HG02884 (cell line): ENCODE measurements around the gene ELFN2.

Experiments used
- ATAC-seq: cut with Tn5 transposase; IDR thresholded peaks from one replicate; pipeline ENCODE4 v1.9.1; 2021; ENCODE audit warnings: mild to moderate bottlenecking, moderate library complexity; ENCODE audit not compliant: unreplicated experiment

The ELFN2 gene

DNA sequence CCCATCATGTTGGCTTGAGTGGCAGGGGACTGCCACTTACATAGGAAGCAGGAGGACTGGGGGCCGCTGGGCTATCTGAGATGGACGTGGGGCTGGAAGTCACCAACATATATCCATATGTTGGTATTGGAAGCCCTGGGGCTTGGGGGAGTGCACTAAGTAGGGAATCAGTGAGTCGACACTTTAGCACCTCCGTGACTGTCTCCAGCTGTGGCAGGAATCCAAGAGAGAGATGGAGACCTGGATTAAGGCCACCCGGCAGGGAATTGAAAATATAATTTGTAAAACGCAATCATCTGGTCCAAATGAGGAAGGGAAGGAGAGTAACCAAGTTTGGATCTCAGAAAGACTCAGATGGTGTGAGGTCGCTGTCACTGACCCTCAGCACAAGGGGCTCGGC, 68.4 kb downstream of the ELFN2 start:
- ATAC-seq, result no peak

- ATAC-seq, result no peak
Observed at GRCh38 chr22:37358386-37358785, 68.9 kb downstream of the ELFN2 start.

DNA sequence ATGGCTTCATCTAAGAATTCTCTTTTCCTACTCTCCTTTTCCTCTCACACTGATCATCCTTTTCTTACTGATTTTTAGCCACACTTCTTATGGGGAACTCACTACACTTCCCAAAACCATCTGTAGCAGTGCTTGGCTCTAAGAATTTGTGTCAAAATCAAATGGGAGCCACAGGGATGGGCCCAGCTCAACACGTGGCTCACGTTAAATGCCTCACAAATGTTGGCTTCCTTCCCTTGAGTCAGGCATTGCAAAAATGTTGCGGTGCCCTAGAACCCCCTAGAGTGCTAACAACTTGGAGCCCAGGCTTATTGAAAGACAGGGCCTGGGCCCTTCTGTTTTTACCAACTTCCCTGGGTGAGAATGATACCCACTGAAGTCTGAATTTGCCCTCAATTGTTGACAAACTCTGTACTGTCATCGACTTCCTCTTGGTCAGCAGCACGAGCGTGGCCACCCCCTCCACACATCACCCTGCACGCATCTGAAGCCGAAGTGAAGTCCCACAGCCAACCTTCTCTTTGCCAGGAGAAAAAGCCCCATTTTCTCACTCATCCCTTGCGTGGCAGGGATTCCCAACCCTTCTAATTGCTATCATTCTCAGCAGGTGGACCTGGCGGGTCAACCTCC, 69.7 kb downstream of the ELFN2 start:
- ATAC-seq, result no peak

DNA sequence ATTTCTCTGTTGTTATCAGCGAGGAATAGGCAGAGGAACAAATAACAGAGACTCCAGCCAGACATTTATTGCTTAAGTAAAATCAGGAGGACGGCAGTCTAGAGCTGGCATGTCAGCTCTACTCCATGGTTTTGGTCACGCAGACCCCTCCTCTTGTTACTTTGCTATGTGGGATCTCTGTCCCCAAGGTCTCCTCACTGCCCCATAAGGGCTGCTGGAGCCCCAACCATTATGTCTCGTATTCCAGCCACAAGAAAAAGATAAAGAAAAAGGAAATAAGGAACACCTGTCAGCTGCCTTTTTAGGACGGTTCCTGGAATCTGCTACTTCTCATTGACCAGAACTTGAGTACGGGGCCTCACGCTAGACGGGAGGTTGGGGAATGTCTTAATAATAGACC, 70.4 kb downstream of the ELFN2 start:
- no peak for ATAC-seq

DNA sequence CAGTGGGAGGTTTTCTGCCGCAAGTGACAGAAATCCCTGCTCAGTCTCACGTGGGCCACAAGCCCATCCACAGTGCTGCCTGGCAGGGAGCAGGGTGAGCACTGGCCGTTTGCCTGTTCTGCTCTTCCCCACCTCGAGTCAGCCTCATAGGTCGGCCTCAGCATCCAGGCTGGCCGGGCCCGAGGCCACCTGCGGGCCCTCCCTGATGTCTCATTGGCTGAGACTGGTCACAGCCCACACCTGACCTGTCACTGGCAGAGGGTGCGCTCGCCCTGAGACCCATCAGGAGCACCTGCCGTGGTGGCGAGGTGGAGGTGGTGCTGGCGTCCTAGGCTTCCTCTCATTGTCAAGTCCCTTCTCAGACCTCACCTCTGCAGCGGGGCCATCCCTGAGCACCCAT, 72.1 kb downstream of the ELFN2 start:
- ATAC-seq, result no peak

GRCh38 chr22:37354670-37355069, 72.6 kb downstream of the ELFN2 start:
- ATAC-seq, result no peak

DNA sequence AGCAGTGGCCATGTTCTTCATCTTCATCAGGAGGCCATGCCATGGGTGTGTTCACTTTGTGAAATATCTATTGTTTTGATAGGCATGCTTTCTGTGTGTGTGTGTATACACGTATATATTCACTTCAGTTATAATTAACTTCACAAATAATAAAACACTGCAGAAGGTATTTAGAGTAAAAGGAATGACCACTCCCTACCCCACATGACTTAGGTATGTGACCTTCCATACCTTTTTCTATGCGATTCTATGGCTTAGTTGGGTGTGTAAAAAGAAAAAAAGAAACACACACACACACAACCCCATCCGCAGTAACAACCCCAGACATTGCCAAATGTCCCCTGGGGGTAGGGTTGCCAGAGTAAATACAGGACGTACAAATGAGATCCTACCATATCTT, 73.0 kb downstream of the ELFN2 start:
- ATAC-seq, result no peak

DNA sequence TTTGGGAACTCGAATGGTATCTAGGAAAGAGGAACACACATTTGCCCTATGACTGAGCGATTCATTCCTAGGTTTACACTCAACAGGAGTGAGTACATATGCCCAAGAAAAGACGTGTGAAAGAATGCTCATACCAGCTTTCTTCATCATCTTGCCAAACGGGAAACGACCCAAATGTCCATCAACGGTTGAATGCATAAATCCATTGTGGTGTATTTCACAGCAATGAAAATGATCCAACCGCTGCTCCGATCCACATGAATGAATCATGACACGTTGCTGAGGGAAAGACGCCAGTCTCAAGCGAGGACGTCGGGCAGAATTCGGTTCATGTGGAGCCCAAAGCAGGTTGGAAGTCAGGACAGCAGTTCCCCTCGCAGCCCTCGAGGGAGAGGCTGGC, 73.4 kb downstream of the ELFN2 start:
- ATAC-seq, result no peak

GRCh38 chr22:37352481-37352880, 74.8 kb downstream of the ELFN2 start:
- ATAC-seq, result no peak

- ATAC-seq, result no peak
Observed at GRCh38 chr22:37351232-37351631, 76.0 kb downstream of the ELFN2 start.

GRCh38 chr22:37349043-37349814, 78.0 kb downstream of the ELFN2 start:
- ATAC-seq, result no peak

DNA sequence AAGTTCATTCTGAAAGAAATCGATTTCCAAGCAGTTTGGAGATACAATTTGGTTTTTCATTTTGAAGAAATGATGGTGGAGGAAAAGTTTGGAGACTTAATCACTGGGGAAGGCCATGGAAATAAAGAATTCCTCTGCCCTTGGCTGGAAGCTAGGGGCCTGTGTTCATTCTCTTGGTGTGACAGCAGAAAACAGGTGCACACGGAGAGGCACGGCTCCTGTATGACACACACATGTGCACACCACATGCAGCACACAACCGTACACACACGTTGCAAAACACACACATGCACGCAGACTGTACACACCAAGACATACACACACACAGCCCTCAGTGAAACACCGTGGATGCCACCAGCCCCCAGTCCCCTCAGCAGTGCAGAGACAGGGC, 80.8 kb downstream of the ELFN2 start:
- ATAC-seq, result no peak

DNA sequence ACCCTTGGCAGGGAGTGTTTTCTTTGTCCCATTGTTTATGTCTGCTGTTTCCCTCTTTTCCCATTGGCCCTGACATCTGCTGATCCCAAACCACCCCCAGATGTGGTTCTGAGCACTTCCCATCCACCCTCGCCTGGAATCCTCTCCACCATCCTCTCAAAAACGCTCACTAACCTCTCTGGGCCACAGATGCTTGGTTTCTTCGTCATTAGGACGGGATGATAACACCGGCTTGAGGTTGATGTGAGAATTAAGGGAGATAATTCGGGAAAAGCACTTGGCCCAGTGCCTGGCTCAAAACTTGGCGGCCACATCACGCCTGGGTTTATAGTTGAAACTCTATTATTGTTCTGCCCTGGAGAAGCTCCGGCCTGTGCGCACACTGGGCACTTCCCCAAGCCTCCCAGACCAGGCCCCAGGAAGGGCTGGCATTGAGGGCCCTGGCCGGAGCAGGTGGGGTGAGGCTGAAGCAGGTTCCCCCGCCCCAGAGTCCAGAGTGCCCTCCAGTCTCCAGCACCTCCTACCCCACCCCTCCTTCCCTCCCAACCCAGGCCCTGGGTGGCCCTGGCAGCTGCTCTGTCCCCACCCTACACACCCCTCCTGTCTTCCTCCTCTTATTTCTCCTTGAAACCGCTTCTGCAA, 81.3 kb downstream of the ELFN2 start:
- ATAC-seq, result no peak

- no peak for ATAC-seq
Observed at GRCh38 chr22:37344735-37345449, 82.4 kb downstream of the ELFN2 start.

DNA sequence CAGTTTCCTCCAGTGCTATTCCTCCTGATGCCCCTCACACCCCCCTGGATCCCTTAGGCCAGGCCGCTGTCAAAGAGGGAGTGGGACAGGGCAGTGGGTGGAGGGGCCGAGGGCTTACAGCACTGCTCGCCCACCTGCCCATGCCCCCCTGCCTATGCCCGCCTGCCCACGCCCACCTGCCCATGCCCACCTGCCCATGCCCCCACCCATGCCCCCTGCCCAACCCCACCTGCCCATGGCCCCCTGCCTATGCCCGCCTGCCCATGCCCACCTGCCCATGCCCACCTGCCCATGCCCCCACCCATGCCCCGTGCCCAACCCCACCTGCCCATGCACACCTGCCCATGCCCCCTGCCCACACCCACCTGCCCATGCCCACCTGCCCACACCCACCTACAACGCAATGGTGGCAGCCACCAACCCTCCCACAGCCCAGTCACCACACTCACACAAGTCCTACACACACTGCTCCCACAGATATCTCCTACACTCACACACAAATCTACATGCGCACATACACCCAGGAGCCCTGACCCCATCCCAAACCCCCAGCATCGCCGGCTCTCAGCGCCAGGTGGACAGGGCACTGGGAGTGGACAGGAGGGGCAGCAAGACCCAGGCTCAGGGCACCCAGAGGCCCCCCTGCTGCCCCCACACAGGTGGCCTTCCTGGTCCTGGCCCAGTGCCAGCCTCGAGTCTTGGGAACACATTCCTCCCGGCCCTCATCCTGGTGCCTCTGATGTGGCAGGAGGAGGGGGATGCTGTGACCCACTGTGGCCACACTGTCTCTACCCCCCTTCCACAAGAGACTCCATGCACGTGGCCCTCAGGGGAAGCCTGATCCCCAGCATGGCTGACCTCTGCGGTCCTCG, 83.2 kb downstream of the ELFN2 start:
- ATAC-seq, result no peak

DNA sequence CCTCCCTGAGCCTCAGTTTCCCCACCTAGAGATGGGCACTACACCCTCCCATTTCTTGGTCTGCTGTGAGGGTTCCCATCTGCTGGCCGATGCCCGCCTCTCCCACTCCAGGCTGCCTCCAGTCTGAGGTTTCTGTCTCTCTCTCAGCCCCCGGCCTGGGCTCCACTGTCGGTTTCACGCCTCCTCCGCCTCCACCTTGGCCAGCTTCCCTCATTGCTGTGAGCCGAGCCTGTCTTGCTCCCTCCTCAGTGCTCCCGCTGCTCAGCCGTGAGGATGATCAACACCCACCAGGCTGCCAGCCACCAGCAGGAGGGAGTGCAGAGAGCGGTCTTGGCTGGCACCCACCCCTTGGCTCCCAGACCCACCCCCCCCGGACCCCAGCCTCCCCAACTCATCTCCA, 83.9 kb downstream of the ELFN2 start:
- no peak for ATAC-seq

DNA sequence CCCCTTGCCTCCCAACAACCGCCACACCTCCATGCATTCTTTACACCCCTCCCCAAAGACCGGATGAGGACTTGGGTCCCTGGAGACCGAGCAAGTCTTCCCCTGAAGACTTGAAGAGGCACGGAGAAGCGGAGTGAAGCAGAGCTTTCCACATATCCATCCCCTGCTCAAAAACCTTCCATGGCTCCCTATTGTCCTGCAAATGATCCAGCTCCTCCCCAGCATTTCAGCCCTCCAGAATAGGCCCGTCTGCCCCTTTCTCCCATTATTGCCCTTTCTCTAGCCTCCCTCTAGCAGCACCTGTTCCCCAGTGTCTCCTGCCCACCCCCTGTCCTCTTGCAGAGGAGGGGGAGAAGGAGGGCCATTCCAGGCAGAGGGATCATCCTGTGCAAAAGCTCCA, 85.2 kb downstream of the ELFN2 start:
- ATAC-seq, result no peak

- no peak for ATAC-seq
Observed at GRCh38 chr22:37340331-37341262, 86.7 kb downstream of the ELFN2 start.

GRCh38 chr22:37338539-37339246, 88.6 kb downstream of the ELFN2 start:
- ATAC-seq, result no peak
